HG02938 (cell line): ENCODE data around the gene ACTL8.

Source experiments
- ATAC-seq: cut with Tn5 transposase; IDR thresholded peaks from one replicate; pipeline ENCODE4 v1.9.1; 2021; ENCODE audit warnings: mild to moderate bottlenecking, moderate library complexity; ENCODE audit not compliant: unreplicated experiment

ACTL8 gene, protein sequence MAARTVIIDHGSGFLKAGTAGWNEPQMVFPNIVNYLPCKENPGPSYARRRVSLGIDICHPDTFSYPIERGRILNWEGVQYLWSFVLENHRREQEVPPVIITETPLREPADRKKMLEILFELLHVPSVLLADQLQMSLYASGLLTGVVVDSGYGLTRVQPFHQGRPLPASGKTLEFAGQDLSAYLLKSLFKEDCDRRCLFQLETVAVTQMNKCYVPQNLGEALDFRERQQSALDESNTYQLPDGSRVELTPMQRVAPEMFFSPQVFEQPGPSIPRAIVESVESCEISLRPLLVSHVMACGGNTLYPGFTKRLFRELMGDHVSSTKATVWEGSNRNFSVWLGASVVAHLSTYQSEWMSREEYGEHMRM

GRCh38 chr1:17755120-17755519 lies at the start of gene ACTL8:
Gene ACTL8, plus strand, starts transcription at chr1:17755333. Its CDS starts 67,676 bp downstream, at chr1:17823009.
- no peak for ATAC-seq

- no peak for ATAC-seq
Observed at GRCh38 chr1:17706445-17706844, 48.7 kb upstream of the ACTL8 start.

DNA sequence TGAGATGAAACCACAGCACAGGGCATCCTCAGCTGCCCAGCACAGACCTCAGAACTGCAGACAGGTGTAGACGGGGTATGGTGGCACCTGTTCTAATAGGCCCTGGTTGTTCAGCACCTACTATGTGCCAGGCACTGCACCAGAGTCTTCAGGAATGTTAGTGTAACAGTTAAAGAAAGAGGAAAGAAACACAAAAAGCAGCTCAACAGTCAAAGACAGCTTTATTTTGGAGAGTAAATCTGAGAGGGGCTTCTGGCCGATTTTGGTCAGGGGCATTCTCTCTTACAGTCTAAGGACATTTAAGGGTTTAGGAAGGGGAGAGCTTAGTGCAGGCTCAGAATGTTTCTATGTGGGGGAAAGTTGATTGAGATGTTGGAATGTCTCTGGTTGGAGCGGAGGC lies 45.2 kb upstream of the ACTL8 start:
- ATAC-seq, result no peak

- no peak for ATAC-seq
Observed at GRCh38 chr1:17710889-17711576, 44.1 kb upstream of the ACTL8 start.

- no peak for ATAC-seq
Observed at GRCh38 chr1:17711577-17711910, 43.6 kb upstream of the ACTL8 start.

GRCh38 chr1:17711941-17712340 lies 43.2 kb upstream of the ACTL8 start:
- no peak for ATAC-seq

DNA sequence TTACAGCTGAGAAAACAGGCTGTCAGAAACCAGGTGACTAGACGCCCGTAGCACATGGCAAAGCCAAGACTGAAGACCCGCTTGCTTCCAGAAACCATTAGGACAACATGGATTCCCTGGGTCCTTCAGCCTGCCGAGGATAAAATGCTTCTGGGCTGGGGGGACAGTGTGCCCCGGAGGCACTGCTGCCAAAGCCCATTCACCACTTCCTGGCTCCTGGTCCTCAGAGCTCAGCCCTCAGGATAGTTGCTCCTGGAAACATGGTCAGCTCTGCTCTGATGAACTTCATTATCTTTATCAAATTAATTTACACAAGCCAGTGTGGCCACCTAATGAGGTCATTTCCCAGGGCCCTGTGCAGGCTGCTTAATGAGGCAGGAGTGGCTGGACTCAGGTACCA lies 41.1 kb upstream of the ACTL8 start:
- no peak for ATAC-seq

DNA sequence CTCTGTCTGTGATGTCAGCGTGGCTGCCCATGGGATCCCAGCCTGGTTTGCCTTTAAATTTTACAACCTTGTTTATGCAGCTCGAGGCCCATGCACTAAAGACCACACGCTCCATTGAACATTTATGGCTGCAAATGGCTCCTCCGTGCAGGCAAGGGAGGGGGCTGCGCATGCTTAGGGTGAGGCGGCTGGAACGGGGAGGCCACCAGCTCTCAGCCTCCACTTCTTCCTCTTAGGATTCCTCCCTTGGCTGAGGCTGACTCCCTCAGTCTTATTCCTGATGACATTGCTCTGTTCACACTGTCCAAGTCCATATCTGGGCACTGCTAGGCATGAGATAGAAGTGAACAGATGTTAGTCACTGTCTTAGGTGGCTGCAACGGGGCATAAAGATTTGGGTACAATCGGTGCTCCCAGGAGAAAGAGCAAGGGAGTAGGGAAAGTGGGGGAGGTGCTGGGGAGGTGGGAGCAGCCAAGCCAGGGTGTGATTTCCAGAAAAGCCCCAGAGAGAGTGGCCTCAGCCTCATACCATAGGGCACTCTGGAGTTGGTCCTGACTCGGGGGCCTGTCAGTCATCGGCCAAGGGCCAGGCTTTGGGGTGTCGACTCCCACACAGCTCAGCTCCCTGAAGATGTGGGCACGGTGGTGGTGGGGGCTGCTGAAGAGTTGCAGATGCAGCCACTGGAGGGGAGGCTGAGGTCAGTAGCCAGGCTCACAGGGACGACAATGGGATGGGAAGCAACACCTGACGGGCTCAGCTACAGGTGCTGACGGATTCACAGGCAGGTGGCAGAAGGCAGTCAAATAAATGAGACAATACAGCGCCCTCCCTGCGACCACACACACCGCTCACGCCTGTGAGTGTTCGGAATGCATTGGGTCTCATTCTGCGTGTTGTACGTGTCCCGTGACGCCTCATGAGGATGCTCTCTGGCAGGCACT lies 37.3 kb upstream of the ACTL8 start:
- no peak for ATAC-seq

DNA sequence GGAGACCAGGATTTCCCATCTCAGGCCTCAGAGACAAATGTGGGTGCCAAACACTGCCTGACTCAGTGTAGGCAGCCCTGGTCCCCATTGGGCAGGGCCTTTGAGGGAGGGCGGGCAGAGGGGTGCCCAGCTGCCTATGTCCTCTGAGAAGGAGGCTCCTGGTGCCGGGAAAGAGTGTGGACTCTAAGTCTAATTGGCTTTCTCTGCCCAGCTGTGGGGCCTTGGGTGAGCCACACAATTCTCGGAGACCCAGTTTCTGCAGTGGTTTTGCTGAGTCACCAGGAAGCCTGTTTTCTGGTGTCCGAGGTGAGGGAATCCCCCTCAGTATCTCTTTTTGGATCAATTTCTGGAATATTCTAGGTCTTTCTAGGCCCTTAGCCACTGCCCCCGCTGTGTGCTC lies 35.3 kb upstream of the ACTL8 start:
- no peak for ATAC-seq

GRCh38 chr1:17721444-17721843 lies 33.7 kb upstream of the ACTL8 start:
- ATAC-seq, result no peak

DNA sequence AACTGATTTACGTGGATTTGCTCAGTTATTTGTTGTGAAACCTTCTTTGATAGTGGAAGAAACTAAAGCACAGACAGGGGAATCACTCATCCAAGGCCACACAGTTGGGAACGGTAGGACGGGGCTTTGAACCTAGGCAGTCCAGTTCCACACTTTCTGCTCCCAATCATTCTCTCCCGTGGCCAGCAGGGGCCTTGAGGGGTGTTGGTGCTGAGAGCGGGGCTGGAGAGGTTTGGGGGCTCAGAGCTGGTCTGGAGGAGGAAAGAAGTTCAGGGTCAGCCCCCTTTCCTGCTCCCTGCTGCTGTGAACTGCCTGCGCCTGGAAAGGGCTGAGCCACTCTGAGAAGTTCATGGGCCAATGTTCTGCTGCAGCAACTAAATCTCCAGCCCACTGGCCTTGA lies 31.4 kb upstream of the ACTL8 start:
- ATAC-seq, result no peak

GRCh38 chr1:17724150-17724549 lies 31.0 kb upstream of the ACTL8 start:
- no peak for ATAC-seq

GRCh38 chr1:17725084-17725719 lies 29.9 kb upstream of the ACTL8 start:
- no peak for ATAC-seq

GRCh38 chr1:17725811-17726582 lies 29.1 kb upstream of the ACTL8 start:
- no peak for ATAC-seq

DNA sequence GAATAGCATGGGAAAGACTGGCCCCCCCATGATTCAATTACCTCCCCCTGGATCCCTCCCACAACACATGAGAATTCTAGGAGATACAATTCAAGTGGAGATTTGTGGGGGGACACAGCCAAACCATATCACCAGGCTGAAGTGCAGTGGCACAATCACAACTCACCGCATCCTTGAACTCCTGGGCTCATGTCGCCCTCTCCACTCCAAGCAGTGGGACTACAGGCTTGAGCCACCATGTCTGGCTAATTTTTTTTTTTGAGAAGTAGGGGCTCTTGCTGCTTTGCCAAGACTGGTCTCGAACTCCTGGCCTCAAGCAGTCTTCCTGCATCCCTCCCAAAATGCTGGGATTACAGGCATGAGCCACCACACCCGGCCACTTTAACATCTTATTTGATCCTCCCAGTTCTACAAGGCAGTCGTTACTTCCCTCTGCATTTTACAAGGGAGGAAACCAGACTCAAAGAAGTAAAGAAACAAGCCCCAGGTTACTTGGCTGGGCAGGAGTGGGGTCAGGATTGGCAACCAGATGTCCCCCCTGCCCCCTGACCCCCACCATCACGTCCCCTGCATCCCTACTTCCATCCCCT lies 26.9 kb upstream of the ACTL8 start:
- ATAC-seq, result no peak

DNA sequence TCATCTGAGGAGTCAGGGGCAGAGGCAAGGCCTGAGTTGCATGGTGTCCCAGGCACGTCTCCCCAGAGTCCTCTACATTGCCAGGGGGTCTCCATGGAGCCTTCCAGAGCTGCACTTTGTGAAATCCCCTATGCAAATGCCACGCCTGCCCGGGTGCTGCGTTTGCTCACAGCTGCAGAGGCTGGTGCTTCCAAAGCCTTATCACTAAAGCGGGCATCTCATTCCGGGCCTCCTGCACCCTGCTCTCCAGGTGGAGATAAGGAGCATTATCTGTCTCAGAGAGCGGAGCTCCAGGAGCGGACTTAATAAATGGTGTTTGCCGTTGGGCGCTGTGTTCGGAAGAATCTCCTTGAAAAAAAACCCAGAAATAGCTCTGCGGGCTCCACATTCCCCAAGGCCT lies 25.9 kb upstream of the ACTL8 start:
- no peak for ATAC-seq

DNA sequence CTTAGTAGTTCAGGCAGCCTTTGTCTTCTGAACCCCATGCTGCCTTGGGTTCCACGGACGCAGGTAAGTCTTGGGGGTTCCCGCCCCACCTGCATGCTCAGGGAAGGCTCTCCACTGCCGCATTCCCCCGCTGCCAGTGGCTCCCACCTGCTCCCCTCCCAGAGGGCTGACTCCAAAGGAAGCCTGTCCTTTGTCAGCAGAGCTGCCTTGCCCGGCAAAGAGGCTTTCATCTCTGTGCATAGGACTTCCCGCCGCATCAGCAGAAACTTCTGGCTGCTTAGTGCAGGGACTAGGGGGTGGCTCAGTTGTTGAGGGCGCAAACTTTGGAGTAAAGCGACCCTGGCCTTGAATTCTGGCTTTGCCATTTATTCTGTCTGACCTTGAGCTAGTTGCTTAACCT lies 25.2 kb upstream of the ACTL8 start:
- ATAC-seq, result no peak

DNA sequence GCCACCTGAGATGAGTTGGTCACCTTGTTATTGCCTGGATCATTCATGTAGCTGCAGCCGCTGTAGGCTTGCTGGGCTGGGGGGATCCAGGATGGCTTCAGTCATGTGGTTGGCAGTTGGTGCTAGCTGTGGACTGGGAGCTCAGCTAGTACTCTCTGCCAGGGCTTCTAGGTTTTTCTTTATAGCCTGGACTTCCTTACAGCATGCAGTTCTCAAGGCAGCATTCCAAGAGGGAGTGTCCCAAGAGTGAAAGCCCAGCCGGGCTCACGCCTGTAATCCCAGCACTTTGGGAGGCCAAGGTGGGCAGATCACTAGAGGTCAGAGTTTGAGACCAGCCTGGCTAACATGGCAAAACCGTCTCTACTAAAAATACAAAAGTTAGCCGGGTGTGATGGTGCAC lies 23.7 kb upstream of the ACTL8 start:
- no peak for ATAC-seq

- ATAC-seq, result no peak
Observed at GRCh38 chr1:17732475-17732874, 22.7 kb upstream of the ACTL8 start.

- ATAC-seq, result no peak
Observed at GRCh38 chr1:17733661-17734060, 21.5 kb upstream of the ACTL8 start.
